ENCODE measurements around the gene FILIP1L. TPM values are rescaled to one million over a fixed set of nuclear protein-coding genes. Genes with fewer than 3 reads are reported as not detected.
"Not testable (repeated sequence)": the region's sequence is repeated elsewhere in the genome, so short reads cannot be mapped to it uniquely, and the experiment has no call there.

Gene FILIP1L
- total RNA-seq, 1 donor = 15.2 TPM

- no peak overlapping the region for H3K4me3 ChIP-seq (ENCODE audit: low read depth, low read length)
- DNase-seq (ENCODE audit: low read depth) = no peak
- TF ChIP-seq, protein P1, sequence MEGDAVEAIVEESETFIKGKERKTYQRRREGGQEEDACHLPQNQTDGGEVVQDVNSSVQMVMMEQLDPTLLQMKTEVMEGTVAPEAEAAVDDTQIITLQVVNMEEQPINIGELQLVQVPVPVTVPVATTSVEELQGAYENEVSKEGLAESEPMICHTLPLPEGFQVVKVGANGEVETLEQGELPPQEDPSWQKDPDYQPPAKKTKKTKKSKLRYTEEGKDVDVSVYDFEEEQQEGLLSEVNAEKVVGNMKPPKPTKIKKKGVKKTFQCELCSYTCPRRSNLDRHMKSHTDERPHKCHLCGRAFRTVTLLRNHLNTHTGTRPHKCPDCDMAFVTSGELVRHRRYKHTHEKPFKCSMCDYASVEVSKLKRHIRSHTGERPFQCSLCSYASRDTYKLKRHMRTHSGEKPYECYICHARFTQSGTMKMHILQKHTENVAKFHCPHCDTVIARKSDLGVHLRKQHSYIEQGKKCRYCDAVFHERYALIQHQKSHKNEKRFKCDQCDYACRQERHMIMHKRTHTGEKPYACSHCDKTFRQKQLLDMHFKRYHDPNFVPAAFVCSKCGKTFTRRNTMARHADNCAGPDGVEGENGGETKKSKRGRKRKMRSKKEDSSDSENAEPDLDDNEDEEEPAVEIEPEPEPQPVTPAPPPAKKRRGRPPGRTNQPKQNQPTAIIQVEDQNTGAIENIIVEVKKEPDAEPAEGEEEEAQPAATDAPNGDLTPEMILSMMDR (IDR thresholded peaks at IDR 0.05; ENCODE audit: insufficient read depth, low read length) = no peak
Observed at GRCh38 chr3:100063929-100064461, 50.3 kb downstream of the FILIP1L start.

DNA sequence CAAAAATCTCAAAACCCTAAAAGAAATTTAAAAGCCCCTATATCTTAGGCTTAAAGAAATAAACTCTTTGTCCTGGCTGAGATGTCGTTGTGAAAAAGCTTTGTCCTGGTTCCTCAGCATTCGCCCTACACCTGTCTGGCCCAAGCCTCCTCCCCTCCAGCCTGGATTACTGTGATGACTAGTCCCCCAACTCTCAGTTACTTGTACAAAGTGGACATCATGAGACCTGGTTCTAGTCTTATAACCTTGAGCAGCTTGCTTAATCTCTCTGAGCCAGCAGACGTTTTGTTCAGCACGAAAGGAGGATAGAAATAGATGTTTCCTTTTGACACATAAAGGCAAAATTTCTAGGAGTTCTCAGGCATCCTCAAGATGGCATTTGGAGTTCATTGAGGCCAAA is 51.6 kb downstream of the FILIP1L start:
- no peak overlapping the region for H3K4me3 ChIP-seq (ENCODE audit: low read depth, low read length)
- TF ChIP-seq, protein P1 (IDR thresholded peaks at IDR 0.05; ENCODE audit: insufficient read depth, low read length) = no peak
- DNase-seq (ENCODE audit: low read depth) = no peak

GRCh38 chr3:100060685-100061484 is 53.4 kb downstream of the FILIP1L start:
- no peak for DNase-seq (ENCODE audit: low read depth)
- TF ChIP-seq, protein P1 (IDR thresholded peaks at IDR 0.05; ENCODE audit: insufficient read depth, low read length) = no peak
- no peak overlapping the region for H3K4me3 ChIP-seq (ENCODE audit: low read depth, low read length)

DNA sequence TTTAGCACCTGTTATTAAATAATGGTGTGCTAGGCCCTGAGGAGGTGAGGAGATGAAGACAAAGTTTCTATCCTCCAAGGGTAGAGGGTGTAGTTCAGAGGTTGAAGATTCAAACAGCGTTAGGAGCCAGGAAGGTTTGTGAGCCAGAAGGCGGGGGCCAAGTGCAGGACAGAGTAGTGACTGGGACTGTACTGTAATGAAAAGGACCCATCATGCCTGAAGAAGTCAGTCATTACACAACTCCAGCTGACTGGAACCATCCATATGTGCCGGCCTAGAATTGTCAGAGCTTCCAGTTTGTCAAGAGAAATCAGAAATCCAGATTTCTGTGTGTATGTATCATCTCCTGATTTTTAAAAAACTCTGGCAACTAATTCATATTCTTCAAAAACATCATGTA is 54.8 kb downstream of the FILIP1L start:
- TF ChIP-seq, protein P1 (IDR thresholded peaks at IDR 0.05; ENCODE audit: insufficient read depth, low read length) = no peak
- DNase-seq (ENCODE audit: low read depth) = peak; percentile 36
- no peak overlapping the region for H3K4me3 ChIP-seq (ENCODE audit: low read depth, low read length)

GRCh38 chr3:100057716-100058575 is 56.4 kb downstream of the FILIP1L start:
- TF ChIP-seq, protein P1 (IDR thresholded peaks at IDR 0.05; ENCODE audit: insufficient read depth, low read length) = peak; percentile 19
- no peak overlapping the region for H3K4me3 ChIP-seq (ENCODE audit: low read depth, low read length)
- peak; percentile 44 for DNase-seq (ENCODE audit: low read depth)

GRCh38 chr3:100053951-100054620 is 60.2 kb downstream of the FILIP1L start:
- no peak overlapping the region for H3K4me3 ChIP-seq (ENCODE audit: low read depth, low read length)
- DNase-seq (ENCODE audit: low read depth) = no peak
- TF ChIP-seq, protein P1 (IDR thresholded peaks at IDR 0.05; ENCODE audit: insufficient read depth, low read length) = no peak

DNA sequence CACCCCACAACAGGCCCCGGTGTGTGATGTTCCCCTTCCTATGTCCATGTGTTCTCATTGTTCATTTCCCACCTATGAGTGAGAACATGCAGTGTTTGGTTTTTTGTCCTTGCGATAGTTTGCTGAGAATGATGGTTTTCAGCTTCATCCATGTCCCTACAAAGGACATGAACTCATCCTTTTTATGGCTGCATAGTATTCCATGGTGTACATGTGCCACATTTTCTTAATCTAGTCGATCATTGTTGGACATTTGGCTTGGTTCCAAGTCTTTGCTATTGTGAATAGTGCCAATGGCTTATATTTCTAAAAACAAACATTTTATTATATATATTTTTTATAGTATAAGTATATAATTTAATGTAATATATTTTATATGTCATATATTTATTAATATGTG is 62.8 kb downstream of the FILIP1L start:
- not testable (repeated sequence) for H3K4me3 ChIP-seq (ENCODE audit: low read depth, low read length); DNase-seq (ENCODE audit: low read depth)

Data from fibroblast of the aortic adventitia (primary cell).